ENCODE results near the gene EMILIN2.

The EMILIN2 gene

DNA sequence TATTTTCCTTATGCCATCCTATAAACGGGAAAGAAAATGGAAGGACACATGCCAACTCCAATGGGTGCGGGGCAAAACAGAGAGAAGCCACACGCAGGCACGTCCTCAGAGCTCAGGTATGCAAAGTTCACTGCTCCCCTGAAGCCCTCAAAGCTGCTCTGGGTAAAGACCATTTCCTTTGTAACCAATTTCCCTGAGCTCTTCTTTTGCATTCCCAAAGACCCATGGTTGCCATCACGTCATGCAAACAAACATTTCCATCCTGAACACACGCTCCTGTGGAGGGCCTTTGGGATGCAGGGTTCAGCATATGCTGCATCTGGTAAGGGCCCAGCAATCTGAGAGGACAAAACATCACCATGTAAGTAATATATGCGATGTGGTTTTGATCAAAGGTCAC lies 69.4 kb downstream of the EMILIN2 start:
- no peak for DNase-seq (ENCODE audit: low read depth)

DNA sequence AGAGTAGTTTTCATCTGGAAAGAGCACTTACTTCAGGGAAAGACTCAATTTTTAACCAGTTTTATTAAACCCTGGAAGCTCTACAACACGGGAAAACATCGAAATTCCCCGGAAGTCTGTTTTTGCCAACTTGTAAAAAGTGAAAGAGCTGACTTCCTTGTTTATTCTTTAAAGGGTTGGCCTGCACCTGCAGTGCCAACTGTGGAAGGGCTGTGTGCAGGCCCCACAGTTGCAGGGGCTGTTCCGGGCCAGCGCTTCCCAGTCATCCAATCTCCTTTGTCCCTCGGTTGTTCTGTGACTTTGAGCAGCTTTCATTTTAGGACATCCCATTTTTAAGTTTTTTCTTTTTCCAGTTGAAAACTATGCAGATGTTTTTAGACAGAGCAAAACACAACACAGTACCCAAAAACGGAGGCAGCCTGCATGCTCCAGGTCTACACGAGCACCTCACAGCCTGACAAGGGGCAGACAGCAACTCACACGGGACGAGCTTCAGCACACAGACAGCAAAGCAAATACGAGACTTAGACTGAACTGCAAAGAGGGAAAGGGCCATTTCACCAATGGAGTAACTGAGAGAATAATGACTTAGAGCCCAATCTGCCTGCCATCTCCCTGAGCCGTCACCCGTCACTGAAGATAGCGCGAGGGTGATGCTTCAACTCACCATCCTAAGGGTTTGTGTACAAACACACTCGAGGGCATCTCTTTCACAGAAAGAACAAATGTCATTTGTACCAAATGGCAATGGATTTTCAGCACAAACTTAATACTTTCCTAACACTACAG lies 70.6 kb downstream of the EMILIN2 start:
- no peak for DNase-seq (ENCODE audit: low read depth)

DNA sequence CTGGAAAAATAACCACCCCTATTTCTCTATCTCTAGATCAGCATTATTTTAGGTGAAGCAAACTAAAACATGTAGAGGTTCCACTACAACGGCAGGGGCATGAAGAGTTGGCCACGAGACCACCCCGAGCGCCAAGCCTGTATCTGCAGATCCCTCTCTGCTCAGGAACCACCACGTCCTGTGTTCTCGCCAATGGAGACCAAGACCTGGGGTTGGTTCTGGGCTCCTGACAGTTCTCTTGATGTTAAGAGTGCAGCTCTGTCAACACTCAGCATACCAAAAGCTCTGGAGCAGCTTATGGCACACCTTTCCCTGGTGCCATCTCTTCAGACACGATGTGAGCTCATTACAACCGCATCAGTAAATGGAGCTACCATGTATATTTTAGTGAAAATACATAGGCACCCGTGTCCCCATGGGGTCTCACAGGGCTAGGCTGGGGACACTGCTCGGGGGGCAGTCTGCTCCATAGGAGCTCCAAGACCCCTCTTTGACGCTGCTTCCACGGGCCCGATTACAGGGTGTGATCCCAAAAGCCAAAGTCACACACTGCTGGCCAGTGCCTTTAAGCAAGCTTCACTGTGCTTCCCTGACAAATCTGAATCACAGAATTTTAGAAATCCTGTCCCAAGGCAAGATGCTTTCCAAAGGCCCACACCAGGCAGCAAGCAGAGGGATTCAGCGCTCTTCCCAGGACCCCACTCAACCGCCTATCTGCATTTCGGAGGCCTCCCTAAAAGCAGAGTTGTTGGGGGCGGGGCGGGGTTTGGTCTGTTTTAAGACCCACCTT lies 72.2 kb downstream of the EMILIN2 start:
- no peak for DNase-seq (ENCODE audit: low read depth)

DNA sequence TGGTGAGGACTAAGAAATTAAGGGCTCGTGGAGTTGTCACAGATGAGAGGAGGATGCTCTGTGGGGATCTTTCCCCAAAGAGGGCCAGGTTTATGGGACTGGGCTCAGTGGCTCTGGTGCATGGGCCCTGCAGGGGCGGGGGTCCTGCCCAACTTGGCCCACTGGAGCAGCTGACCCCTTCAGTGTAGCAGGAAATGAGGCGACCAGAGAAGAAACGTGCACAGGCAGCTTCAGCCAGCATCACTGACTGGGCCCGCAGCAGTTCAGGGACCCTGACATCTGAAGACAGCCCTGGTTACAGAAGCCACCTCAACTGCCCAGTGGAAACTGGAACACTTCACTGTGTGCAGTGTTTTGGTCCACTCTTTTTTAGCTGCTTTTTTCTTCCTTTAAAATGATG lies 72.8 kb downstream of the EMILIN2 start:
- no peak for DNase-seq (ENCODE audit: low read depth)

DNA sequence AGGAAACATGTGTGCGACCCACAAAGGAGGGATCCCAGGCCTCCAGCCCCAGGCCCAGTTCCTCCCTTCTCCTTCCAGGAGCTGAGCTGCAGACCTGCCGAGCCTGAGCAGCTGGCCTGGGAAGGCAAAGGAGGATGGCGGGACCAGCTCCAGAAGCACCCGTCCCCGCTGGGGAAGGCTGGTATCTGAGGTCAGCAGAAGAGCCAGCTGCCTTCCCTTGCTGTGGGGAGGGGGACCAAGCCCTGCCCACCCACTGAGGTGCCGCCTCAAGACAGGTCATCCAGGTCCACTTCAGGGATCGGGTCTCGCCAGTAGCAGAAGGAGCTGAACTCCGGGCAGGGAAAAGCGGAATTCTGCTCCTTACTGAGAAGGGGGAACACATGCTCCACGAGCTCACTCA lies 73.2 kb downstream of the EMILIN2 start:
- no peak for DNase-seq (ENCODE audit: low read depth)

DNA sequence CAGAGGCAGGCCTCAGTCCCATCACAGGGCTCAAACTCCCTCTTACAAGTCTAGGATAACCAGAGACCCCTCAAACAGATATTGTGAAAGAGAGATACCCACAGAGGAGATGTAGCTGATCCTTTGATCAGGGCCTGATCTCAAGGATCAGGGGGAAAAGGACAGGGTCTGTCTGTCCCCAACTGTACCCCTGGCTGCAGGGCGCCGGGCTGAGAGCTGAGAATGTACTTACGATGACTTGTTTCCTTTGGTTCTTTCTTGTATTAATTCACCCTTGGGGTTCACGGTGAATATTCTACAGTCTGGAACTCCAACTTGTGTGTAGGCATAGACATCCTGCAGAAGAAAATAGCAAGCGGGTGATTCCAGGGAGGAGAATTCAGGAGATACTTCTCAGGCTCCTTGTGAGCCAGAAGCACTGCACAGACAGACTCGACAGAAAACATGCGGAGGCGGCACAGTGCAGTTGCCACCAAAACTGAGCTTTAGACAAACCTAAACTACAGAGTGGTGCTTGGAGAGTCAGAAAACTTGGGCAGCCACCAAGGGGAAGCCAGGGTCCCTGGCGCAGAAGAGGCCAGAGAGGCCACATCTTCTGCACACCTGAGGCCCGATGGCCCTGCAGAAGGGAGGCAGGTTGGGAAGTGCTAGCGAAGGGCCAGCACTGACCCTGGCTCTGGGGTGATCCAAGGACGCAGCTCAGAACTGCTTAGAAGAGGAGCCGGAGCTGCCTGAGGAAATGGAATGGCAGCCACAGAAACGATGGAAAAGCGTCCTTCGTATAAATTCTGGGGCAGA lies 73.9 kb downstream of the EMILIN2 start:
- no peak for DNase-seq (ENCODE audit: low read depth)

DNA sequence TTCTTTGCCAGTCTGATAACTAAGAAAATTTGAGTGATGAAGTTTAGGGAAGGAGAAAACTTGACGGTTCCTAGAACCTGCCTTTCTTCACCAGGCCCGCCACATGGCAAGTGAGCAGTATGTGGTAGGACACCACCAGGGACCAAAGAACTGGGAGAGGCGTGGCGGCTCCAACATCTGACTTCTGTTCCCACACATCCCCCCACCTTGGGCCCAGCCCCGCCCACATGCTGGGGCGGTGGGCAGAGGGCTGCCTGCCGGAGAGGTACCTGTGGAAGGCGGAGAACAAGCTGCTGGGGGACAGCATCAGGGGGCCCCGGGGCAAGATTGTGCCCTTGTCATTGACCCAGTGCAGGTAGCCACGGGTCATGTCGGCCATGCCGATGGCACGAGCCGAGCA lies 75.0 kb downstream of the EMILIN2 start:
- no peak for DNase-seq (ENCODE audit: low read depth)

DNA sequence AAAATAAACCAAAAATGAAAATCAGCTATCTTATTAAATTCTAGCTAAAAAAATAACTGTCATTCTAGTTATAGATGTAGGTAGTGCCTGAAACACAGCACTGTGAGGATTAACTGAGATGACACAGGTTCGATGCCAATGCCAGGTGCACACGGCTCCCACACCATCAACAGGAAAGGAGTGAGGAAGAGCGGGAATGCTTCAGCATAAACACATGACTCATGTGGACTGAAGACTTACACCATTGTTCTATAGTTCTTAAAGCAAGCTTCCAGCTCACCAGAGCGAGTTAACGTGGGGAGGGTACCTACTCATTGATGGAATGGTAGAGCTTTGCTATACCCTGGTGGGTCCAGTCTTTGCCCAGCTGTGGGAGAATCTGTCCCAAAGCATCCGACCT lies 76.7 kb downstream of the EMILIN2 start:
- no peak for DNase-seq (ENCODE audit: low read depth)

DNA sequence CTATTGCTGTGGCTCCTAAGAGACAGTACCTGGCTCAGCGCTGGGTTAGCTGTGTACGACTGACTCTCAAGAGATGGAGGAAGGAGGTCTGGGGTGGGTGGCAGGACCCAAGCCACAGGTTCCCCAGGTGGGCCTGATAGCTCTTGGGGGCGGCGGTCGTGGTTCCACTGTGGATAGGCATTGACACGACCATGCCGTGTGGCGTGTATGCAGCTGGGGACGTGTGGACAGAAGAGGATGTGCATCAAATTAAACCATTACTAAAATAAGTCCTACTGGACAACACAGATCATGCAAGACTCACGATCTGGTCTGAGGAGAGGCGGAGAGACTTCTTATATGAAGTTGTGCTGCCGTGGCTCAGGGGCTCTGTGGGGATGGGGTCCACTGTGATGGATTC lies 78.1 kb downstream of the EMILIN2 start:
- no peak for DNase-seq (ENCODE audit: low read depth)

DNA sequence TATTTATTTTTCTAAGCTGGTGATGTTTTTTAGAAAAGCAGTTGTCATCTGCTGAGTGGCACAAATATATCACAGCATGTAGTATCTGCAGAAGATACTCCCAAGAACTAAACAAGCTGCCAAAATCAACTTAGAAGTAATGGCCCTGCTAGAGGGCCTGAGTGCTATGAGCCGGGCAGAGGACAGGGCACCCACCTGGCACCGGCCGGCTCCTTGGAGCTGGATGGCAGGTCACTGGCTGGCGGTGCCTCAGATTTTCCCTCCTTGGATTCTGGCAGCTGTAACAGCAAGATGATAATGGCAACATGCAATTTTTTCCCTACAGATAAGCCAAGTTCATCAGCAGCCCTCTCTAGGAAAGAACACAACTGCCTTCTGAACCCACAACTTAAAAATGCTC lies 79.7 kb downstream of the EMILIN2 start:
- DNase-seq (ENCODE audit: low read depth): no peak

DNA sequence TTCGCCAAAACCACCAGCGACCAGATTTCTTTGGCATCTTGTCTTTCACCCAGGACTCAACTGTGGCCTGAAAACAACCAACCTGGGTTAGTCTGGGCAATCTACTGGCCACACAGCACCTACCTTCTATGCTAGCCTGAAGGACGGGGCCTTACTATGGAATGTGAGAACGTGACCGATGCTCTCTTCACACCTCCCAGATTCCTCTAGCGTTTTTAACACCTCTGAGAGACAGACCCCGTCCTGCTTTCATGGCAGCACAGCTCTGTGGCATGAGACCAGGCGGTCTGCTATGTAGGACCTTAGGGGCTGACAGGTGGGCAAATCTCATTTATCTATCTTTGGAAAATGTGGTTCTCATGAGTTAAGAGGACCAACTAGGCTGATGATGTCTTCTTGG lies 80.9 kb downstream of the EMILIN2 start:
- no peak for DNase-seq (ENCODE audit: low read depth)

DNA sequence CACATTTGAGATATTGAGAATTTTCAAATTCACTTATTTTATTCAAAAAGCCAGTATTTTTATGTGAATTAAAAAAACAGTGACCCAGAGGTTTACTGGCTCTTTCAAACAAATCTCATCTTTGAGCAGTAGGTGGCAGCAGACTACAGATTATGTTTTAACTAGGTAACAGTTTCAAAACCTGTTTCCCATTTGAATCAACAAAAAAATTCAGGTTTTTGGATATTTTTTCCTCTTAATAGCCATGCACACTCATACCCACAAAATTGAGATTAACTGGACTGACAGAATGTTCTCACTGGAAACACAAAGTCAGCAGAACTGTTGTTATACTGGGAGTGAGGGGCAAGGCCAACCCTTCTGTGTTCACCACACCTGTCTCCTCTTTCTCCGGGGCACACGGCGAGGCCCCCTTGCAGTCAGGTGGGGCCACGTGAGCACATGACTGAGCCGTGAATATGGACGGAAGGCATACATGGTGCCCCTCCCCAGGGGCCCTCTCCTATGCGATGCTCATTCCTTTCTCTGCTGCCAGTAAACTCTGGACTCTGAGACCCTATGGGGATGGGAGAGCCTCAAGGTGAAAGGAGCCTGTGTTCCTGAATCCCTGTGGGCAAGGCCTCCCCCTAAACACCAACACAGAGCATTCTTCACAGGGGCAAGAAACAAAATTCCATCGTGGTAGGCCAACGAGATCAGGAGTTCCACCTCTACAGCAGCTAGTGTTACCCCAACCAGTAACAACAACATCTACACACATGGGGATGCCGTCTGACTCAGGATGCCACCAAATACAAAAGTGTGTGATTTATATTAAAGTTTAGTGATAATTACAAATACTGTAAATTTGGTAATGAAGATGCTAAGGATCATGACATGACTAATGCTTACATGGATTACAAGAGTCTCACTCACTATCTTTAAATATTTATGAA lies 85.7 kb downstream of the EMILIN2 start:
- no peak for DNase-seq (ENCODE audit: low read depth)

DNA sequence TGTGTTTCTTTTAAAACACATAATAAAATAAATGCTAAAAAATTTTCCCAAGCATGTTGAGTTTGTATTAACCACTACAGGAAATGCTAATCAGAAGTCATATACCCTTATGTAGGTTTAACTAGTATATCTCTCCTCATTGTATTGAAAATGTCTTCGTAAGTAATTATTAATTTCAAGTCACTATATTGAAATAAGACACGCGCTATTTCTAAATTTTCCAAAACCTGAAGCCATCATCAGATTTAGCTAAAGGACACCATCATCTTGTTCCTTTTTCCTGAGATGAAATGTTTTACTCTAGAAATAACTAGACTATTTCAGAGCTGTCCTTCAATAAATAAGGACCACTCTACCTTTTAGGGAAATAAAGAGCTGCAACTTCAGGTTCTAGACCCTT lies 87.2 kb downstream of the EMILIN2 start:
- DNase-seq (ENCODE audit: low read depth): no peak

DNA sequence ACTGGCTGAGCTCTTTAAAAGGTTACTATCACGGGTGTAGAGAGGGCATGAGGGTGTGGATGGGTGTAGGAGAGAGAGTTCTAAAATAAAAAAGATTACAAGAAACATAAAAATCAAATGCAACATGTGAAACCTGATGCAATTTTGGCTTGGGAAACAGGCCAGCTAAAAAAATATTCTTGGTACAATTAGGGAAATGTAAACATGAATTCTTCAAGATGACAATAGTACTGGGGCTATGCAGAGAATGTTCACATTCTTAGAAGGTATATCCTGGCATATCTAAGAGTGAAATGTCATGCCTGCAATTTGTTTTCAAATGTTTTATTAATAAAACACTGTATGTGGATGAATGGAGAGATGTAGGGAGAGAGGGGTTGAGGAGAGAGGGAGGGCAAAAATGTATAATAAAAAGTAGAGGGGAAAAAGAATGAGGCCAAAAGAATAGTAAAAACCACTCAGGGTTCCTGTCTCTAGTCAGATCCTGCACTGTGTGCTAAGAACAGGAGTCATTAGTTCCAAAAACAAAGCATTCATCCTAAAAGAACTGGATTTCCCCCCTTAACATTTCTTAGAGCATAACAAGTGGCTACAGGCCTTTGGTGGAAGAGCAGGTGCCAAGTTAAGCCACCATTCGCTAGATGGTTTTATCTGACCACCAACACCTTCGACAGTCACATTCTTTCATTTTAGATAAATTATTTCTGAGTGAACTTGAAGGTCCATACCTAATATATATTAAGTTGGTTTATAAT lies 88.8 kb downstream of the EMILIN2 start:
- DNase-seq (ENCODE audit: low read depth): no peak

DNA sequence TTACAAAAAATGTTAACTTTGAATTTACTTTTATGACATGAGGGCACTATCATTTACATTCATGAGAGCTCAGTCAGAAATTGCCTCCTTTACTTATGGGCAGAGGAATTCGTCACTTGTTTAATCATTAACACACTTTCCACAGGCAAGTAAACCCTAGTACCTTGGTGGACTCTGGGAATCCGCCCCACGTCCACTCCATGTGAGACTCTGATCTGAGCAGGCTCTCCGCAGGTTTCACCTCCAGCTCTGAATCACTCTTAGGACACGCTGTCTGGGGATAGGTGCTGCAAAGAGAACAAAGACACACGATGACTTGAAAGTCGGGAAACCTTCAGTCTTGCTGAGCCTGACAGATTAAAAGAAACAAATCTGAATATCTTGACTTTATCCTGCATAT lies 92.5 kb downstream of the EMILIN2 start:
- DNase-seq (ENCODE audit: low read depth): no peak

DNA sequence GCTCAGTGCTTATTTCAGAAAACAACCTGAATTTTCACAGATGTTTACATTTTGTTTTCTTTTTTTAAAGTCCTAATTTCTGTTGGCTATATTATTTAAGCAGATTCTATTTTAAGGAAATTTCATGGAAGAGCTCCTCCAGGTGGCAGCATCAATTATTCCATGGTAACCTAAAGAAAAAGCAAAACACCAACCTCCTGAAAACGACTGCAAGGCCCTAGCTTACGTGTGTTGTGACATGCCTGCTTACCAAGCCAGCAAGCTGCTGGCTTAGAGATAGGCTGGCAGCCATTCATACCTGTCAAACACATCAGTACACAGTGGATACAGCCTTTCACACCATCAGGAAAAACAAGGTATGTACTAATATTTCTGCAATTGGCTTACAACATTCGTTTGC lies 101.2 kb downstream of the EMILIN2 start:
- DNase-seq (ENCODE audit: low read depth): no peak

DNA sequence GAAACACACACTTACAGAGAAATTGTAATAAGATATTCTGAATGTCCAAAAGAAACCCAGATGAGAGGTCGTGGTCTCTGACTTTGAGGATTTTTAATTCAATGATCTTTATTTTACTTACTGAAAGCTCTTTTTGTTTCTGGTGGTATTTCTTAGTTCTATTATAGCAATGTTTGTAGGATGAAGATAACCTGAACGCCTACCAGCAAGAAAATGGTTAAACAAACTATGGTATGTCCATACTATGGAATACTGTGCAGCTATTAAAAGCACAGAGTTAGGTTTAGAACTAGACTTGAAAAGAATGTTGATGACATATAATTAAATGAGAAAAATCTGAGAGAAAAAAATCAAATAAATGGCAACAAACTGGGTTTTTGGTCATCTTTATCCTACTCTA lies 105.8 kb downstream of the EMILIN2 start:
- DNase-seq (ENCODE audit: low read depth): no peak

DNA sequence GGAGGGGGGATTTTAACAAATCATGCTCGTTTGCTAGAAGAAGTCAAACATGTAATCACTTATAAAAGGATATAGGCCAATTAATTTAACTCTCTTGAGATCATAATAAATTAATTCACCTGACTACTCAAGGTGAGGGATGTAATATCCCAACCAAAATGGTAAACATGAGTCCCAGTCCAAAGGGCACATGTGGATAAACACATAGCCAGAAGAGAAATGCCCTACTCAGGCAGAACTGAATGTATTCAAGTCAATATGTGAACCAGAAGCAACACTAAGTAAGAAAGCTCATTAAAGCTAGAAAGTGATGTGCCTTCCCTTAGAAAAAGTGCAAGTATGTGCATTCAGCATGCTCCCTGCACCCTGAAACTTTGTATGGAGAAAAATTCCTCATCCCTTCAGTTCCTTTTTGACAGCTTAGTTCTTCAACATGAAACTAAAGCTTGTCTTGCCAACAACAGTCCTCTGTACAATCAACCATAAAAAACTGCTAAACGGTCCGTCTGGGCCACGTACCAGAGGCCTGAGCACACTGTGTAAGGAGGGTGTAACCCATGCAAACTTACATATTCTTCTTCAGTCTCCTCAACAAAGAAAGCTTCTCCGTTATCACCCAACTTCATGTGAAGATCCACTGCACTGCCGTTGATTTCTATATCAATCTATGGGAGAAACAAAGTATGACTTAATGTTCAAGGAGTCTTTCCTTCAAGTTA lies 107.3 kb downstream of the EMILIN2 start:
- DNase-seq (ENCODE audit: low read depth): no peak

DNA sequence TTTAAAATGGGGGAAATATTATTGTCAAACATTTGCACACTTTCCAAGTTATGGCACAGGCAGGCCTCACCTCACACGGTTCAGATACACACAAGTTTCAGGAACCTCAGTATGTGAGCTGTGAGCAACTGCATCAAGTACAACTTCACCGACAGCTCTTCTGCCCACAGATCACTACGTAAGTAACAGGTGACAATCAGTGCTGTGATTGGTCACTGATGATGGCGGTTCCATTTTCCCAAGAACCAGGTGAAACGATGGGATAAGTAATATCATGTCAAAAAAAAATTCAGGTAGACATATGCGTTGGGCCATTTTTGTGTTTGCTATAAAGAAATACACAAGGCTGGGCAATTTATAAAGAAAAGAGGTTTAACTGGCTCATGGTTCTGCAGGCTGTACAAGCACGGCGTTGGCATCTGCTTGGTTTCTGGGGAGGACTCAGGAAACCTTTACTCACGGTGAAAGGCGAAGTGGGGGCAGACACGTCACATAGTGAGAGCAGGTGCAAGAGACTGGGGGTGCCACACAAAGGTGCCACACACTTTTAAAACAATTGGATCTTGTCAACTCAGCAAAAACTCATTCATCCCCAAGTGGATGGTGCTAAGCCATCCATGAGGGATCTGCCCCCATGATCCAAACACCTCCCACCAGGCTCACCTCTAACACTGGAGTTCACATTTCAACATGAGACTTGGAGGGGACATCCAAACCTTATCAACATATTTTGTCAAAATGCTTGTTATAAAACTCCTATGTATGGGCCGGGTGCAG lies 108.3 kb downstream of the EMILIN2 start:
- no peak for DNase-seq (ENCODE audit: low read depth)

DNA sequence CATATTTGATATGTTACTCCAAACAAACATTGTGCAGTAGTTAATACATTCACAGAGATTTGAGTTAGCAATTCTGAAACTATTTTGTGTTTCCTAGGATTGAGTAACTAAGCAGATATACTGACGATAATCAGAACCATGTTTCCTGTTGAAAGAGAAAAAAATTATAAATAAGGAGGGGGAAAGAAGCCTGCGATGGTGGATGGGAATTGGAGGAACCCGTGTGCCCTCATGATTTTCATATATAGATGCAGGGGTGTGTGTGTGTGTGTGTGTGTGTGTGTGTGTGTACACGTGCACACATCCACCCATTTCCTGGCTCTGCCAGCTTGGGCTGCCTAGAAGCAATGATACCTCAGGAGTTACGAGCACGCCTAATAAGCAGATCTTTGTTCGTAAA lies 109.2 kb downstream of the EMILIN2 start:
- DNase-seq (ENCODE audit: low read depth): no peak

Data from activated T-helper 9 cell treated with anti-CD3 and anti-CD28 coated beads, Interleukin-2, amount 50 U/mL, for 16 hours (primary cell).